Measurements from ENCODE around the gene GNA14.

GNA14 gene

DNA sequence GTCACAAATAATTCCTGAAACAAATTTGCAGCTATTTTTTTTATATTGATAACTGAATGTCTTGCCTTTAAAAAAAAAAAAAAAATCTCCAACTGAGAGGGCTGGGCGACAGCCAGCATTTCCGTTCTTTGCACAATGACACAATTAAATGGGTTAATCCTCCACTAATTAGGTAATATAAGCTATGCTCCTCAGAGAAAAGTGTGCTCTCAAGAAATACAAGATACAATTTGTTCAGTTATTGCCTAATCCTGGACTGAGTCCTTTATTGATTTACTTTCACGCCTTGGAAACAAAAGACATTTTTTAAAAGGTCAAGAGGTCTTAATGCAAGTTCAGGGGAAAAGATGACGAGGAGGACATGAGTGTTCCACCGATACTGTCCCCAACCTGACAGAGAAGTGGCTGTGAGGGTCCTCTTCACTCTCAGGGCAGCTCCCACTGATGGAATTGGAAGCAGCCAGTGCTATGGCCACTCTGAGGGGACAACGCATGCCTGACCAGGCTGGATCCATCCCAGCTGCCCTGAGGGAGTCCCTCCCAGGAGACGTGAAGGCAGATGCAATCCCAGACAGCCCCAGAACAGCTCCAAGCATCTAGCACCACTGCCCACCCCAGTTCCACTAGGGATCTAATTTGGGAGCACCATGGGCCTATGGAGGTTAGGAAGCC is 220.7 kb downstream of the GNA14 start (continued):
- no peak for TF ChIP-seq ZSCAN4 (tag by site-specific recombination; IDR thresholded peaks at IDR 0.05)
- TF ChIP-seq, protein P1, sequence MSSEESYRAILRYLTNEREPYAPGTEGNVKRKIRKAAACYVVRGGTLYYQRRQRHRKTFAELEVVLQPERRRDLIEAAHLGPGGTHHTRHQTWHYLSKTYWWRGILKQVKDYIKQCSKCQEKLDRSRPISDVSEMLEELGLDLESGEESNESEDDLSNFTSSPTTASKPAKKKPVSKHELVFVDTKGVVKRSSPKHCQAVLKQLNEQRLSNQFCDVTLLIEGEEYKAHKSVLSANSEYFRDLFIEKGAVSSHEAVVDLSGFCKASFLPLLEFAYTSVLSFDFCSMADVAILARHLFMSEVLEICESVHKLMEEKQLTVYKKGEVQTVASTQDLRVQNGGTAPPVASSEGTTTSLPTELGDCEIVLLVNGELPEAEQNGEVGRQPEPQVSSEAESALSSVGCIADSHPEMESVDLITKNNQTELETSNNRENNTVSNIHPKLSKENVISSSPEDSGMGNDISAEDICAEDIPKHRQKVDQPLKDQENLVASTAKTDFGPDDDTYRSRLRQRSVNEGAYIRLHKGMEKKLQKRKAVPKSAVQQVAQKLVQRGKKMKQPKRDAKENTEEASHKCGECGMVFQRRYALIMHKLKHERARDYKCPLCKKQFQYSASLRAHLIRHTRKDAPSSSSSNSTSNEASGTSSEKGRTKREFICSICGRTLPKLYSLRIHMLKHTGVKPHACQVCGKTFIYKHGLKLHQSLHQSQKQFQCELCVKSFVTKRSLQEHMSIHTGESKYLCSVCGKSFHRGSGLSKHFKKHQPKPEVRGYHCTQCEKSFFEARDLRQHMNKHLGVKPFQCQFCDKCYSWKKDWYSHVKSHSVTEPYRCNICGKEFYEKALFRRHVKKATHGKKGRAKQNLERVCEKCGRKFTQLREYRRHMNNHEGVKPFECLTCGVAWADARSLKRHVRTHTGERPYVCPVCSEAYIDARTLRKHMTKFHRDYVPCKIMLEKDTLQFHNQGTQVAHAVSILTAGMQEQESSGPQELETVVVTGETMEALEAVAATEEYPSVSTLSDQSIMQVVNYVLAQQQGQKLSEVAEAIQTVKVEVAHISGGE (tag by site-specific recombination; conservative IDR thresholded peaks at IDR 0.05; ENCODE audit: low read depth), result no peak
- TF ChIP-seq ZNF121 (tag by site-specific recombination; IDR thresholded peaks at IDR 0.05), result no peak
- TF ChIP-seq, protein P2, sequence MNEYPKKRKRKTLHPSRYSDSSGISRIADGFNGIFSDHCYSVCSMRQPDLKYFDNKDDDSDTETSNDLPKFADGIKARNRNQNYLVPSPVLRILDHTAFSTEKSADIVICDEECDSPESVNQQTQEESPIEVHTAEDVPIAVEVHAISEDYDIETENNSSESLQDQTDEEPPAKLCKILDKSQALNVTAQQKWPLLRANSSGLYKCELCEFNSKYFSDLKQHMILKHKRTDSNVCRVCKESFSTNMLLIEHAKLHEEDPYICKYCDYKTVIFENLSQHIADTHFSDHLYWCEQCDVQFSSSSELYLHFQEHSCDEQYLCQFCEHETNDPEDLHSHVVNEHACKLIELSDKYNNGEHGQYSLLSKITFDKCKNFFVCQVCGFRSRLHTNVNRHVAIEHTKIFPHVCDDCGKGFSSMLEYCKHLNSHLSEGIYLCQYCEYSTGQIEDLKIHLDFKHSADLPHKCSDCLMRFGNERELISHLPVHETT (tag by site-specific recombination; IDR thresholded peaks at IDR 0.05), result no peak
- TF ChIP-seq ZNF248 (tag by site-specific recombination; IDR thresholded peaks at IDR 0.05), result no peak

DNA sequence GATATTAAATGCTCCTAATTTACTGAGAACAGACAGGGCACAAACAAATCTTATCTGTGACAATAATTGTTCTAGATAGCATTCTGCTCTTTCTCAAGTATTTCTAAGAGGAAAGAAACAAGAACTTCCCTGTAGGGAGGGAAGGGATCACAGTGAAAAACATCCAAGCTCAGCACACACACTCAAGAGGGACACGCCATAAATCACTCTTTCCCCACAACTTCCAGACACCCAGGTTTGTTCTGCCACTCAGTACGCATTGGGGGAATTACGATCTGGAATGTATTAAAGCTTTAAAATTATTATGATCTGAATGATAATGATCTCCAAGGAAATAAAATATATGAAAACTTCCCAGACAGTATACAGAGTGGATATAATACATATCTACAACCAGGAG is 221.4 kb downstream of the GNA14 start:
- Histone ChIP-seq H3K9me3 (ENCODE audit: control insufficient read depth, insufficient read depth, low read depth, low read length) (no peaks in the 10 kb centered on the region), H3K4me3 (ENCODE audit: low read depth, low read length) (no peak overlapping the region), H3K27ac (ENCODE audit: extremely low read depth, low read depth, low read length) (no peak overlapping the region), H3K36me3 (ENCODE audit: control insufficient read depth in 2 of 2, insufficient read depth in 1 of 2, low read length in 2 of 2) (no peaks in the 10 kb centered on the region), H3K4me1 (ENCODE audit: control insufficient read depth, insufficient read depth, low read length) (no peaks in the 10 kb centered on the region)
- TF ChIP-seq ZFP41 (tag by site-specific recombination; IDR thresholded peaks at IDR 0.05; ENCODE audit: borderline replicate concordance) (no peak), ZNF354C (tag by site-specific recombination; IDR thresholded peaks at IDR 0.05; ENCODE audit: borderline replicate concordance, low read depth) (no peak), ZNF785 (tag by site-specific recombination; IDR thresholded peaks at IDR 0.05) (no peak), ZNF776 (tag by site-specific recombination; IDR thresholded peaks at IDR 0.05; ENCODE audit: borderline replicate concordance) (no peak), ZNF138 (tag by site-specific recombination; IDR thresholded peaks at IDR 0.05; ENCODE audit: borderline replicate concordance) (no peak), KLF10 (tag by site-specific recombination; IDR thresholded peaks at IDR 0.05) (no peak), ZFP3 (tag by site-specific recombination; IDR thresholded peaks at IDR 0.05; ENCODE audit: low read depth) (no peak), ZNF830 (tag by site-specific recombination; IDR thresholded peaks at IDR 0.05; ENCODE audit: low read depth) (no peak)
- CTCF ChIA-PET, result no interaction called here
- POLR2A ChIA-PET, result no interaction called here

GRCh38 chr9:77424993-77425392 is 223.1 kb downstream of the GNA14 start:
- Histone ChIP-seq H3K36me3 (ENCODE audit: control insufficient read depth in 2 of 2, insufficient read depth in 1 of 2, low read length in 2 of 2) (no peaks in the 10 kb centered on the region), H3K4me3 (ENCODE audit: low read depth, low read length) (no peak overlapping the region), H3K4me1 (ENCODE audit: control insufficient read depth, insufficient read depth, low read length) (no peaks in the 10 kb centered on the region), H3K27ac (ENCODE audit: extremely low read depth, low read depth, low read length) (no peak overlapping the region), H3K9me3 (ENCODE audit: control insufficient read depth, insufficient read depth, low read depth, low read length) (no peaks in the 10 kb centered on the region)
- CTCF ChIA-PET, result interaction anchor here (1.6 to 2.2 kb wide), 2 partner anchors 9 to 32 kb away, joined by 4 to 5 read pairs; no protein-coding TSS in a partner anchor
- TF ChIP-seq, protein P3, sequence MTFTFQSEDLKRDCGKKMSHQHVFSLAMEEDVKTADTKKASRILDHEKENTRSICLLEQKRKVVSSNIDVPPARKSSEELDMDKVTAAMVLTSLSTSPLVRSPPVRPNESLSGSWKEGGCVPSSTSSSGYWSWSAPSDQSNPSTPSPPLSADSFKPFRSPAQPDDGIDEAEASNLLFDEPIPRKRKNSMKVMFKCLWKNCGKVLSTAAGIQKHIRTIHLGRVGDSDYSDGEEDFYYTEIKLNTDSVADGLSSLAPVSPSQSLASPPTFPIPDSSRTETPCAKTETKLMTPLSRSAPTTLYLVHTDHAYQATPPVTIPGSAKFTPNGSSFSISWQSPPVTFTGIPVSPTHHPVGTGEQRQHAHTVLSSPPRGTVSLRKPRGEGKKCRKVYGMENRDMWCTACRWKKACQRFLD (tag by site-specific recombination; IDR thresholded peaks at IDR 0.05), result no peak
- no peak for TF ChIP-seq ZNF544 (tag by site-specific recombination; IDR thresholded peaks at IDR 0.05)
- TF ChIP-seq ZNF426 (tag by site-specific recombination; IDR thresholded peaks at IDR 0.05), result no peak
- no peak for TF ChIP-seq ZNF19 (tag by site-specific recombination; IDR thresholded peaks at IDR 0.05; ENCODE audit: low read depth)
- TF ChIP-seq, protein P4, sequence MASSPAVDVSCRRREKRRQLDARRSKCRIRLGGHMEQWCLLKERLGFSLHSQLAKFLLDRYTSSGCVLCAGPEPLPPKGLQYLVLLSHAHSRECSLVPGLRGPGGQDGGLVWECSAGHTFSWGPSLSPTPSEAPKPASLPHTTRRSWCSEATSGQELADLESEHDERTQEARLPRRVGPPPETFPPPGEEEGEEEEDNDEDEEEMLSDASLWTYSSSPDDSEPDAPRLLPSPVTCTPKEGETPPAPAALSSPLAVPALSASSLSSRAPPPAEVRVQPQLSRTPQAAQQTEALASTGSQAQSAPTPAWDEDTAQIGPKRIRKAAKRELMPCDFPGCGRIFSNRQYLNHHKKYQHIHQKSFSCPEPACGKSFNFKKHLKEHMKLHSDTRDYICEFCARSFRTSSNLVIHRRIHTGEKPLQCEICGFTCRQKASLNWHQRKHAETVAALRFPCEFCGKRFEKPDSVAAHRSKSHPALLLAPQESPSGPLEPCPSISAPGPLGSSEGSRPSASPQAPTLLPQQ (tag by site-specific recombination; IDR thresholded peaks at IDR 0.05), result no peak
- POLR2A ChIA-PET, result no interaction called here
